Medulla oblongata (tissue), 1 donor: ENCODE results near the gene SLC38A8.
A peak's percentile ranks its signal among the peaks of the same experiment; 100 is the strongest.

Experiments
- DNase-seq: peaks from one replicate; pipeline ENCODE4 v3.0.0-alpha.2; 2015; ENCODE audit errors: extremely low spot score

Gene SLC38A8

GRCh38 chr16:84031556-84031955 lies 11.0 kb downstream of the SLC38A8 start:
- no peak for DNase-seq

DNA sequence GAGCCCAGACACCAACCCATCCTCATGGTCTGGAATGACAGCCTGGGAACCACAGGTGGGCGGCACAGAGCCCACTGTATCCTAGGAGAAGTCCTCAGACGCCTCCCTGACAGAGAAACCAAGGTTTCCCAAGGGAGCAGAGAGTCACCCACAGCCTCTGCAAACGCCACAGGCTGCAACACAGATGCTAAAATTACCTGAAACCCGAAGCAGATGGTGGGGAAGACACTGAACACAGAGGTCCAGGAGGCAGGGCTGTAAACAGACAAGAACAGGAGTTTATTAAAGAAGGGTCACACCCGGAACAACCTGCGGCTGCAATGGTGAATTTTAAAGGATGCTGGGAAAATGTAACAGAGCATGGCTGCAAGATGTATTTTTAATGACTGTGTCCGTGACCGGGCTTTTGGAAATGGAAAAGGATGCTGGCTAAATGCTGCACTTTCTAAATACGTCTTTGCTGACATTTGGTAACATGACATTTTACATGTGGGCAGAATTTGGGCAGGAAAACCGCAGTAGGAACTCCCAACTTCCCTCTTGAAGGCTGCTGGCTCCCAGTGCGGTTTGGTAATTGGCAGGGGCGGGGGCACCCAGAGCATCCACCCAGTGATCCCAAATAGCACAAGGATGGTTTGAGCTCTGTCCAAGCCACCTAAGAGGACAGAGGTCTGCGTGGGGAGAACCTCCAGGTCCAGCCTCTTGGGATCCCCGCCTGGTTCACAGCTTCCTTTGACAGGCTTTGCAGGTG lies 13.1 kb downstream of the SLC38A8 start:
- DNase-seq = peak; percentile 28

DNA sequence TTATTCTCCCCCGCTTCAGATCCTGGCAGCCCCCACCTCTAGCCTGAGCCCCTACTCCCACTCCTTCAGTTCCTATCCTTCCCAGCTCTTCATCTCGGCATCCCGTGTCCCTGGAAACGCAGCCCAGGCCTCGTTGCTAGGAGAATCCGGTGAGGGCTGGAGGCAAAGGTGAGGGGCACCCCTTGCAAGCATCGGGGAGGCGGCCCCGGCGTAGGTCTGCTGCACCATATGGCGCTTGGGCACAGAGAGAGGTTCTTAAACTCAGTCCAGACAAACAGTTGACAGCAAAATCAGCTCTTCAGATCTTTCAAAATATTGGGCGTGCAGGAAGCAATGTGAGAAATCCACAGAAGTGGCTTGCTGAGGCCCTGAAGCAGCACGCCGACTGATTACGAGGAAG lies 15.0 kb downstream of the SLC38A8 start:
- DNase-seq = no peak

DNA sequence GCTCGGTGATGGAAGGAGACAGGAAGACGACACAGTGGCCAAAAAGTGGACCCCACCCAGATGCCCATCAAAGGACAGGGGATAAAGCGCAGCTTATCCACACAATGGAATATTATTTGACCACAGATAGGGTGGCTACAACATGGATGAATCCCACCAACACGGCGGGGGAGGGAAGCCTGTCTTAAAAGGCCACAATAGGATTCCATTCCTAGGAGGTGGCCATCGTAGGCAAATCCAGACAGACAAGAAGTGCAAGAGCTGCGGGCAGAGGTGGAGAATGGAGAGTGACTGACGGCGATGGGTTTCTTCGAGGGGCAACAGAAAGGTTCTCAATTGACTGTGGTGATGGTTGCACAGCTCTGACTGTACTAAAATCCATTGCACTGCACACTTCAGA lies 16.0 kb downstream of the SLC38A8 start:
- no peak for DNase-seq

GRCh38 chr16:84024854-84025253 lies 17.7 kb downstream of the SLC38A8 start:
- DNase-seq = no peak

GRCh38 chr16:84022644-84023043 lies 20.0 kb downstream of the SLC38A8 start:
- DNase-seq = no peak

DNA sequence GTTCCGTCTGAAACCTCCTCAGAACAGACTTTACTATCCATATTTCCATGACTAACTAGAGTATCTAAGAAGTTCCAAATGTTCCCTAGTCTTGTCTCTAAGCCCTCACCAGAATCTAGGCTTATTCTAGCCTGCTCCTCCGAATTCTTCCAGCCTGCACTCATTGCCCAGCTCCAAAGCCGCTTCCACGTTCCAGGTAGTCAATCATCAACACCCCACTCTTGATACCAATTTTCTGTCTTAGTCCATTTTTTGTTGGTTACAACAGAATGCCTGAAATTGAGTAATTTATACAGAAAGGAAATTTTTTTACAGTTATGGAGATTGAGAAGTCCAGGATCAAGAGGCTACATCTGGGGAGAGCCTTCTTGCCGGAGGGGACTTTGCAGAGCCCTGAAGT lies 21.1 kb downstream of the SLC38A8 start:
- DNase-seq = no peak

GRCh38 chr16:84020353-84020752 lies 22.2 kb downstream of the SLC38A8 start:
- DNase-seq = no peak

DNA sequence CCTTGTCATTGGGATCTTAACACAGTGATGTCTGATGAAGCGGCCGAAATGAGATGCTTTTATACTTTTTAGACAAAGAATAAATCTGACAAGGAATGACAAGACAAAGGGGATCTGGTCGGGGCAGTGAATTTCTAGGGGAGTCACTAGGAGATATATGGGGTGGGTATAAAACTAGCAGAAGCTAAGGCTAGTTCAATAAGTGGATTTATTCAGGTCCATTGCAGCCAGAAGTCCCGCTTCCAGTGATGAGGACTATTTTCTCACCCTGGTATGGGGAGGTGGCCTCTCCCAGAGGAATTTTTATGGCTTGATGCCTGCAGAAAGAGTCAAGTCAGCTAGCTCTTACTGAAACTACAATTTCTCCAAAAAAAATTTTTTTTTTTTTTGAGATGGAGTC lies 23.9 kb downstream of the SLC38A8 start:
- DNase-seq = no peak

DNA sequence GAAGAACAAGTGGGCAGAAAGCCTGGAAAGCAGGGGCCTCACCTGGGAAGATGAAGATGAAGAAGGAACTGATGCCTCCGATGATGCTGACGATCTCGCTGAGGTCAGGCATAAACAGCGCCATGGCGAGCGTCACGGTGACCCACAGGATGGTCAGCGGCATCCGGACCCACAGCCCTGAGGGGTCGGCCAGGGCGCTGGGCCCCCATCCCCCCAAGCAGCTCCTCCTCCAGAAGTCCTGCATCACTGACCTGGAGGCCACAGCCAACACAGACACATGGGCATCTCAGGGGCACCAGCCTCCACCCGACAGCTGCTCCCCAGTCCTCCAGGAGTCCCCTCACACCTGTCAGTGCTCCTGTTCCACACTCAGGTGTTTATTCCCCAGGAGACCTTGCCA lies 26.1 kb downstream of the SLC38A8 start:
- no peak for DNase-seq

GRCh38 chr16:84015399-84015798 lies 27.2 kb downstream of the SLC38A8 start:
- DNase-seq = no peak

DNA sequence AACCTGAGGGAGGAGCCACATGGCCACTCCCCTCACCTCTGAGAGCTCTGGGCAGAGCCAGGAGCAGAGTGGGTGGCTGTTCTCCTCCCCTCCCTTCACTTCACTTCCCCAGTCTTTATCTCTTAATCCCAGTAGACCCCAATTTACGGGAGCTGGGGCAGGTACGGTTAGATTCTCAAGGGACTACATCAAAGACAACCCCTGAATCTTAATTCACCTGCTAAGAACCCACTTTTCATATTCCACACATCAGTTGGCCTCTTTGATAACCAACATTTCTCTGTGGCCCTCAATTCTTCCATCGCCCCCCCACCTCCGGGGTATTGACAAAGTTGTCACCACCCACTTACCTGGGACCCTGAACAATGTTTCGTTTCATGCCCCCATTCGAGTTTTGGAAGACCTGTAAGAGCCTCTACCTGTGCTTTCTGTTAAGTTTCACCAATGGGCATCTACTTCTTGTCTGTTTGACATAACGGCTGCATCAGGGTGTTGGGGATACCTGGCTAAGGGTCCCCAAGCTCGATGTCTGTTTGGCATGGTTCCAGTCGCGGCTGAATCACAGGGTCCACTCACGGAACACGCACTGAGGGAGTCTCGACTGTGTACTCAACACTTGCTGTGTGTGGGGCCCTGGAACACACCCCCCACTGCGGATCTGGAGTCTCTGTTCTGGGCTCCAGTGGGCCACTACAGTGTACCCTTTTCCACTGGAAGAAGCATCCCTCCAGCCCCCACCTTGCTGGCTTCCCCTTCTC lies 27.8 kb downstream of the SLC38A8 start:
- DNase-seq = no peak

DNA sequence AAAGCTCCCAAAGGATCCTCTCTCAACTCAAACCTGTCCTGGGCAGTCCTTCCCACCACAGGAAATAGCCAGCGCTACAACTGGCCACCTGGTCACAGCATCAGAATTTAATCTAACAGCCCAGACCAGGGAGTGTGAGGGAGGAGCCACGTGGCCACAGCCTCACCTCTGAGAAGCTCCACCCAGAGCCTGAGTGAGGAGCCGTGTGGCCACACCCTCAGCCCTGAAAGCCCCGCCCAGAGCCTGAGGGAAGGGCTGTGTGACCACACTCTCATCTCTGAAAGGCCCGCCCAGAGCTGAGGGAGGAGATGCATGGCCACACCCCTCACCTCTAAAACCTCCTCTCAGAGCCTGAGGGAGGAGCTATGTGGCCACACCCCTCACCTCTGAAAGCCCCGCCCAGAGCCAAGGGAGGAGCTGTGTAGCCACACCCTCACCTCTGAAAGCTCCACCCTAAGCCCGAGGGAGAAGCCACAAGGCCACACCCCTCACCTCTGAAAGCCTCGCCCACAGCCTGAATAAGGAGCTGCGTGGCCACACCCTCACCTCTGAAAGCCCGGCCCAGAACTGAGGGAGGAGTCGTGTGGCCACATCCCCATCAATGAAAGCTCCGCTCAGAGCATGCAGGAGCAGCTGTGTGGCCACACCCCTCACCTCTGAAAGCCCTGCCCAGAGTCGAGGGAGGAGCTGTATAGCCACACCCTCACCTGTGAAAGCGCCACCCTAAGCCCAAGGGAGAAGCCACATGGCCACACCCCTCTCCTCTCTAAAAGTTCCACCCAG lies 28.6 kb downstream of the SLC38A8 start:
- DNase-seq = no peak

- no peak for DNase-seq
Observed at GRCh38 chr16:84009282-84009681, 33.3 kb downstream of the SLC38A8 start.

DNA sequence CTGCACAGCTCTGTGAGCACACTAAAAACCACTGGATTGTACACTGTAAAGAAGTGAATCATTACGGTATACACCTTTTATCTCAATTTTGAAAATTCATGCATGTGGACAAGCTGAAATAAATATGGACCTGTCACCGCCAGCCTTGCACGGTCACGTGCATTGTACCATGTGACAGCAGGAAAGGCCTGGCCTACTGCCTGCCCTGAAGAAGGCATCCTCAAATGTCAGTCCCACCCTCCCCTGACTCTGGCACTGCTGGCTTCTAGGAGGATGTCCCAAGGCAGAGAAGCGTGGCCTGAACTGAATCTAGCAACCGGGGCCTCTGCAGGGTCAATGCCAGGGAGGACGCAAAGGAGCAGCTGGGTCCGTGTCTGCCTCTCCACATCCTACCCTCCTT lies 34.6 kb downstream of the SLC38A8 start:
- DNase-seq = no peak

GRCh38 chr16:84007520-84007919 lies 35.1 kb downstream of the SLC38A8 start:
- DNase-seq = no peak

- DNase-seq = no peak
Observed at GRCh38 chr16:84005391-84005790, 37.2 kb downstream of the SLC38A8 start.

GRCh38 chr16:84004442-84004841 lies 38.2 kb downstream of the SLC38A8 start:
- no peak for DNase-seq

- DNase-seq = no peak
Observed at GRCh38 chr16:84003038-84003437, 39.6 kb downstream of the SLC38A8 start.

GRCh38 chr16:84001726-84002125 lies 40.9 kb downstream of the SLC38A8 start:
- DNase-seq = no peak

DNA sequence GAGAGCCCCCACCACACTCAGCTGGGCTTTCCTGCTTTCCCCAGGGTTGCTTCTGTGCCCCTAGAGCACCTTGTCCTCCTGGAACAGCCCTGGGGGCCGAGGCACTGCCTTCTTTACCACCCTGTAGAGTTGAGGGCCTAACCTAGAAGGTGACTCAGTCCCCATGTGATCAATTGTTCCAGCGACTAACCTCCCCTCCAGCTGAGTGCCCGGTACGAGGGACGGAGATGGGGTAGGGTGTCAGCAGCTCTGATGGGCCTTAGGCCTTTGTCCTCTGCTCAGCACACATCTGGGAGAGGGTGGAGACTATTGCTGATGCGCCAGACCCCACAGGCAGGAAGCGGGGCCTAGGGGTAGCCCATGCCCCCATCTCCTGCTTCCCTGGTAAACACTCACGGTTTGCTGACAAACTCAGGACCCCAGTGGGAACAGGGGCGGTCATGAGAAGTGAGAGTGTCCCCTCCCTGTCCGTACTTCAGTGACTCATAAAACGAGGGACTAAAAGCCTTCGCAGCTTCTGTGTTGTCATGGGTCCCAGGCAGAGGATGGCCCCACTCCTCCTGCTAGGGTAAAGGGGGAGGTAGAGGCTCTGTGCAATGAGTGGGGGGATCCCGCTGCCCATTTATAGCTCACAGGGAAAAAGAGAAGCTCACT lies 41.5 kb downstream of the SLC38A8 start:
- DNase-seq = no peak

- DNase-seq = no peak
Observed at GRCh38 chr16:83998091-83998490, 44.5 kb downstream of the SLC38A8 start.
